HG03521 (cell line): ENCODE results near the gene GNL3L.
"Not testable (repeated sequence)": the region's sequence is repeated elsewhere in the genome, so short reads cannot be mapped to it uniquely, and the experiment has no call there.

Experiments
- ATAC-seq: cut with Tn5 transposase; IDR thresholded peaks from one replicate; pipeline ENCODE4 v1.9.1; 2021; ENCODE audit warnings: mild to moderate bottlenecking, moderate library complexity; ENCODE audit not compliant: unreplicated experiment

Gene GNL3L

DNA sequence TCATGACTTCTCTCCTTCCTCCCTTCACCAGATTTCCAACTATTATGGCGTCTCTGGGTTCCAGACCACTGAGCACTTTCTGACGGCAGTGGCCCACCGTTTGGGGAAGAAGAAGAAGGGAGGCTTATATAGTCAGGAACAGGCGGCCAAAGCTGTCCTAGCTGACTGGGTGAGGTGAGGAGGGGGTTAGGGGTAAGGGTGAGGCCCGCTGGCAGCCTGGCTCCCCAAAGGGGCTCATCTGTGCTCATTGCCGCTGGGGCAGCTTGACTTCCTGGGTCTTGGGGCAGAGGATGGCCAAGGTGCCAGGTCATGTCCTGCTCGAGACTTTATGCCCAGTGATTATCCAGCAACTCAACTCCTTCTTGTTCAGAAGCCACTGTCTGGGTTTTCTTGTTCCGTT lies 21.8 kb downstream of the GNL3L start:
- ATAC-seq, result no peak

DNA sequence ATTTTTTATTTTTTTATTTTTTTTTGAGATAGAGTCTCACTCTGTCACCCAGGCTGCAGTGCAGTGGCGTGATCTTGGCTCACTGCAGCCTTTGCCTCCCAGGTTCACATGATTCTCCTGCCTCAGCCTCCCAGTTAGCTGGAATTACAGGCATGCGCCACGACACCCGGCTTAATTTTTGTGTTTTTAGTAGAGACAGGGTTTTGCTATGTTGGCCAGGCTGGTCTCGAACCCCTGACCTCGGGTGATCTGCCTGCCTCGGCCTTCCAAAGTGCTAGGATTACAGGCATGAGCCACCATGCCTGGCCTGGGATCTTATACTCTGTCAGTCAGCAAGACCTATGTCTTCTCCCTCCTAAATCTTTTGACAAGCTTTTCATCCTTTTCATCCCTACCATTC lies 25.0 kb downstream of the GNL3L start:
- not testable (repeated sequence) for ATAC-seq

DNA sequence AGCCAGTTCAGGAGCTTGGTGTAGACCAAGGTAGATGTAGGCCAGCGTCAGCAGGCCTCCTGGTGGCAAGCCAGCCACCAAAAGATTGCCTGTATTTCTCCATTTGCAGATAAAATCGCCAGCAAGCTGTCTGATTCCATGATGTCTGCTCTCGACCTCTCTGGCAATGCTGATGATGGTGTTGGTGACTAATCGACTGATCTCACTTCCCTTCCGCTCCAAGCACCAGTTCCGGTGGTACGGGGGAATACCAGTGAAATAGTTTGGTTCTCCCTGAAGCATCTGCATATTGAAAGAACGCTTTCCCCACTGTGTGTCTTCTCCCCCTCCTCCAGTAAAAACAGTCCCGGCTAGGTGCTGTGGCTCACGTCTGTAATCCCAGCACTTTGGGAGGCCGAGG lies 30.4 kb downstream of the GNL3L start:
- ATAC-seq, result no peak

DNA sequence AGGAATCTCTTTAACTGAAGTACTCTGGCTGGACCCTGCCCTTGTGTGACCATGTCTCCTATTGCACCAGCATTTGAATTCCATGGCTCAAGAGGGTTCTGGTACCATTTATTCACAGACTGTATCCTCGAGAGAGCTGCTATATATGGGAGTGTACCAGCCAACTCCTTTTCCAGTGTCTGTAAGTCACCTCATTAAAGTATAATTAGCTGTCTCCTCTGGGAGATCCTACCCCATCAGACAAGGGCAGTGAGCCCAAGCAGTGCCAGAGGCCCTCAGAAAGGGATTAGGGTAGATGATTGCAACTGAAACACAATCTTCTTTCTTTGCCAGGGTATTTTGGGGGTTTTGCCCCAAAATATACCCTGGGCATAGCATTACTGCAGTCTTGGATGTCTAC lies 31.6 kb downstream of the GNL3L start:
- no peak for ATAC-seq

DNA sequence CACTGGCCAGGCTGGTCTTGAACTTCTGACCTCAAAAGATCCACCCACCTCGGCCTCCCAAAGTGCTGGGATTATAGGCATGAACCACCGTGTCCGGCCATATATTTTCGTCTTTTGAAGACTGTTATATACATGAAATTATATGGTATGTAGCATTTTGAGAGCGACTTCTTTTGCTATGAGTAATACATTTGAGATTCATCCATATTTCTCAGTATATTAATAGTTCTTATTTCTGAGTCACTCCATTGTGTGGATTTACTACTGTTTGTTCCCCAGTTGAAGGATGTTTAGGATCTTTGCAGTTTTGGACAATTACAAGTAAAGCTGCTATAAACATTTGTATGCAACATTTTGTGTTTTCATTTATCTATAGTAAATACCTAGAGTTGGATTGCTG lies 34.9 kb downstream of the GNL3L start:
- no peak for ATAC-seq

DNA sequence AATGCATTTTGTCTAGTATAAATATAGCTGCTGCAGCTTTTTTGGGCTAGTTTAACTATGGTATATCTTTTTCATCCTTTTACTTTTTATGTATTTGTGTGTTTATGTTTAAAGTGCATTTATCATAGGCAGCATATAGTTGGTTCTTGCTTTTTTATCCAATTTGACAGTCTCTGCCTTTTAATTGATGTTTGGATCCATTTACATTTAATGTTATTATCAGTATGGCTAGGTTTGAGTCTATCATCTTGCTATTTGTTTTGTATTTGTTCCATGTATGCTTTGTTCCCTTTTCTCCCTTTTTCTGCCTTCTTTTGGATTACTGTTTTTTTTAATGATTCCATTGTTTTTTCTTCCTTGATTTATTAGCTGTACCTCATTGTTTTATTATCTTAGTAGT lies 40.3 kb downstream of the GNL3L start:
- ATAC-seq, result no peak

DNA sequence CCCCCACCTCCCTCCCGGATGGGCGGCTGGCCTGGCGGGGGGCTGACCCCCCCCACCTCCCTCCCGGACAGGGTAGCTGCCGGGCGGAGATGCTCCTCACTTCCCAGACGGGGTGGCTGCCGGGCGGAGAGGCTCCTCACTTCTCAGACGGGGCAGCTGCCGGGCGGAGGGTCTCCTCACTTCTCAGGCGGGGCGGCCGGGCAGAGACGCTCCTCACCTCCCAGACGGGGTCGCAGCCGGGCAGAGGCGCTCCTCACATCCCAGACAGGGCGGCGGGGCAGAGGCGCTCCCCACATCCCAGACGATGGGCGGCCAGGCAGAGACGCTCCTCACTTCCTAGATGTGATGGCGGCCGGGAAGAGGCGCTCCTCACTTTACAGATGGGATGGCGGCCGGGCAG lies 42.6 kb downstream of the GNL3L start:
- ATAC-seq, result not testable (repeated sequence)

DNA sequence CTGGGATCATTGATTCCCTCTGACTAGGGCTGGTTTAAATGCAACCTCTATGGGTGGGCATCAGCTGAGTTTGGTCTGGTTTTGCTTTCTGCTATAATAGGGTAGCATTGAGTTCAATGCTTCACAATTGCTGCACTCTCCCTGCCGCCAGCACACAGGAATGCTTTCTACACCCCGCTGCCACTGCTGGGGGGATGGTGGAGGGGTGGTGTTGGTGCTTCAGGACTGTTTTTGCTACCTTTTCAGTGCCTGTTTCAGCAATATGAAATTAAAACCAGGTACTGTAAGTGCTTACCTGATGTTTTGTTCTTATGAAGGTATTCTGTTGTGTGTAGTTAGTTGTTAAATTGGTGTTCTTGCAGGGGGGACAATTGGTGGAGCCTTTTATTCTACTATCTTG lies 67.7 kb downstream of the GNL3L start:
- ATAC-seq, result no peak

DNA sequence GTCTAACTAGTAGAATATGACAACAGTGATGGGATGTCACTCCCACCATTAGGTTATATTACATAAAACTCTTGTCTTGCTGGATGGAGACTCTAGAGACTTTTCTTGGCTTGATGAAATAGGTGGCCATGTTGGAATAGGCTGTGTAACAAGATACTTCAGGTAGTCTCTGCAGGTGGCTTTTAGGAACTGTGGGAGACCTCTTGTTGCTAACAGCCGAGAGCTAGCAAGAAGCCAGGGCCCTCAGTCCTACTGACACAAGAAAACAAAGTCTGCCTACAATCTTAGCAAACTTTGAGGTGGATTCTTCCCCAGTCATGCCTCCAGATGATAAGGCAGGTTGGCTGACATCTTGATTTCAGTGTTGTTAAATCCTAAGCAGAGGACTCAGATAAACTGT lies 72.5 kb downstream of the GNL3L start:
- ATAC-seq, result no peak
